Activated CD4-positive, alpha-beta T cell treated with anti-CD3 and anti-CD28 coated beads for 36 hours (primary cell): Measurements from ENCODE around the gene BHLHE23. TPM values are rescaled to one million over a fixed set of nuclear protein-coding genes. Genes with fewer than 3 reads are reported as not detected.

Experiments used
- ATAC-seq: fragments of 200-7000 bp; cut with Tn5 transposase; one replicate; pipeline ENCODE4 v1.10.0; 2021; ENCODE audit warnings: mild to moderate bottlenecking, moderate library complexity
- CTCF ChIA-PET: fragments of 350-600 bp; sonication (Branson Sonifier 250); formaldehyde crosslinking; loops from one replicate; lab custom pipeline; 2021; ENCODE audit warnings: antibody characterized with exemption; lab: Charles Lee
- POLR2A ChIA-PET: fragments of 350-600 bp; sonication (Branson Sonifier 250); formaldehyde crosslinking; loops from one replicate; lab custom pipeline; 2021; ENCODE audit warnings: antibody characterized with exemption, inconsistent platforms; lab: Charles Lee
- DNase-seq: peaks from one replicate; pipeline ENCODE4 v3.0.0-alpha.2; 2020
- H3K27ac Mint-ChIP-seq: one replicate; pipeline ENCODE4 v1.8.0; 2021; ENCODE audit warnings: mixed read lengths
- H3K27me3 Mint-ChIP-seq: one replicate; pipeline ENCODE4 v1.8.0; 2021; ENCODE audit warnings: mixed read lengths
- H3K36me3 Mint-ChIP-seq: one replicate; pipeline ENCODE4 v1.8.0; 2021; ENCODE audit warnings: low read depth, mixed read lengths
- H3K4me1 Mint-ChIP-seq: one replicate; pipeline ENCODE4 v1.8.0; 2021; ENCODE audit warnings: mixed read lengths
- H3K4me3 Mint-ChIP-seq: one replicate; pipeline ENCODE4 v1.8.0; 2021; ENCODE audit warnings: mild to moderate bottlenecking, moderate library complexity, mixed read lengths
- H3K9me3 Mint-ChIP-seq: one replicate; pipeline ENCODE4 v1.8.0; 2021; ENCODE audit warnings: low read depth, mixed read lengths
- intact Hi-C, 2 experiments: fragments of 100-400 bp; cut with DNase I in 1 of 2; cut with micrococcal nuclease in 1 of 2; formaldehyde crosslinking; loops; one replicate each; pipeline versions ENCODE4 v1.14.2 to v1.15.1; 2022 to 2024; cut with DNase I, micrococcal nuclease
- total RNA-seq, 2 experiments: library from RNA; stranded (reverse); gene quantifications; one replicate each; pipeline ENCODE4 v1.2.3, GENCODE V29; 2021

BHLHE23 gene
- total RNA-seq, 2 experiments from 2014 or later: not detected

DNA sequence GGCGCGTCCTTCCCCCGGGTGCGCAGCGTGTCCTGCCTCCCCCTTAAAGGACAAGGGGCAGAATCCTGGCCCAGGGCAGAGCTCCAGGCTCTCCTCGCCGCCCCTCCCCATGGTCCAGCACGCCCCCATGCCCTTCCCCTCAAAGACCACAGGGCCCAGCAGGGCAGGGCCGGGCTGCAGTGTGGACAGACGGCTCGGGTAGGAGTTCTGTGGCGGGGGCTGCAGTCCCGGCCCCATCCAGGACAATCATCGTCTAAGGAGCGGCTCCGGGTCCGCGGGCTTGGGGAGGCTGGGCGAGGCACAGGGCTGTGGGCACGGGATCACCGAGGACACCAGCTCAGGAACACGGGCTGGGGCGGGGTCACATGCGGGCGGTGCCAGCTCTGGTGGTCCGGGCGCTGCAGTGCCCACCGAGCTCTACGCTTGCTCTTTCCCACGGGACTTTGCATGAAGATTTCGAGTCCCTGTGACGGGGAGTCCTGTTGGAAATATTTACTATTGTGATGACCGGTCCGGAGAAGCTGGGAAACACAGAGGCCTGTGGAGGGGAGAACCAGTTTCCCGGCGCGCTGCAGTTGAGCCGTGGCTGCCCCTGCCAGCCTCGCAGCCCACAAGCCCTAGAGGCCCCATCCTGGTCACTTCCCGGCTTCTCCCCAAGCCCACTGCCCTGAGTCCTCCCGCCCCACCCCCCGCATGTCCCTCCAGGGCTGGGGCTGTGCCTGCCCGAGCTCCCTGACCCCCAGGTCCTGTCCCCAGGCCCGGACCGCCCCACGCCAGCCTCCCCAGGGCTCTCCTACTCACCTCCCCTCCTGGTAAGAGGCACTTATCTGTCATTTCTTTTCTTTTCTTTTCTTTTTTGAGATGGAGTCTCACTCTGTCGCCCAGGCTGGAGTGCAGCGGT is 33.7 kb downstream of the BHLHE23 start:
- Mint-ChIP-seq H3K27ac (no peak overlapping the region), H3K36me3 (no peaks in the 10 kb centered on the region), H3K4me3 (no peak overlapping the region), H3K4me1 (peaks cover 25% of the 10 kb centered on the region), H3K27me3 (peaks cover 37% of the 10 kb centered on the region), H3K9me3 (no peaks in the 10 kb centered on the region)
- ATAC-seq: no peak
- no peak for DNase-seq
- intact Hi-C loops: loop anchor here (1.0 to 2.0 kb wide), 4 partner anchors 36 to 206 kb away; no protein-coding TSS in a partner anchor
- ChIA-PET POLR2A (interaction anchor here (0.6 to 0.8 kb wide), 2 partner anchors 20 to 97 kb away, joined by 3 to 4 read pairs; no protein-coding TSS in a partner anchor), CTCF (interaction anchor here (0.6 to 1.6 kb wide), 17 partner anchors 8 to 379 kb away, joined by 3 to 13 read pairs (median 3); no protein-coding TSS in a partner anchor)

DNA sequence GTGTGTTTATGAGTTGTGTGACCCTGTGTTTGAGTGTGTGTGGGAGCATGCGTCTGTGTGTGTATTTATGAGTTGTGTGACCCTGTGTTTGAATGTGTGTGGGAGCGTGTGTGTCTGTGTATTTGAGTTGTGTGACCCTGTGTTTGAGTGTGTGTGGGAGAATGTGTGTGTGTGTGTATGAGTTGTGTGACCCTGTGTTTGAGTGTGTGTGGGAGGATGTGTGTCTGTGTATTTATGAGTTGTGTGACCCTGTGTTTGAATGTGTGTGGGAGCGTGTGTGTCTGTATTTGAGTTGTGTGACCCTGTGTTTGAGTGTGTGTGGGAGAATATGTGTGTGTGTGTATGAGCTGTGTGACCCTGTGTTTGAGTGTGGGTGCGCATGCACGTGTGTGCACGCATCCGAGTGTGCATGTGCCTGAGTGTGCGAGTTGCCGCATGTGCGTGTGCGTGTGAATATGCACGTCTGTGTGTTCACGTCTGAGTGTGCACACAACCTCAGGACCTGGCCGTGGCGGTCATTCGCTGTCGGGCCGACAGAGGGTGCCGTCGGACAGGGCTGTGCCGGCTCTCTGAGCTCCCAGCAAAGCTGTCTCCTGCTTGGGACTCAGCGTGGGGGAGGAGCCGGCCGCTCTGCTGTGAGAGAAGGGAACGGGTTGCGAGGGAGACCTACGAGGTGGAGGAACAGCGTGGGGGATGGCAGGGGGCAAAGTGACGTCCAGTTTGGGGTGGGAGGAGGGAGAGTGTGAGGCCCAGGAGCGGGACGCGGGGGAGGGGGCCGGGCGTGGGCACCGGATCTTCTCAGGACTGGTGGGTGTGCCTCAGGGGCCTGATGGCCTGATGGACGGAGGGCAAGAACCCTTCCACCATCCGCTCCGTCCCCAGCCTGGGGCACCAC is 34.6 kb downstream of the BHLHE23 start:
- Mint-ChIP-seq H3K36me3 (no peaks in the 10 kb centered on the region), H3K27me3 (peaks cover 37% of the 10 kb centered on the region), H3K4me1 (peaks cover 16% of the 10 kb centered on the region), H3K9me3 (no peaks in the 10 kb centered on the region), H3K4me3 (peak overlapping the region; percentile 4), H3K27ac (peak overlapping the region; percentile 11)
- ChIA-PET CTCF (interaction anchor here (0.6 to 1.6 kb wide), 17 partner anchors 8 to 379 kb away, joined by 3 to 13 read pairs (median 3); no protein-coding TSS in a partner anchor), POLR2A (interaction anchor here (0.6 to 0.8 kb wide), 2 partner anchors 19 to 97 kb away, joined by 3 to 4 read pairs; no protein-coding TSS in a partner anchor)
- ATAC-seq: peak; percentile 99
- peak; percentile 93 for DNase-seq
- intact Hi-C loops: loop anchor here (1.0 to 2.0 kb wide), 3 partner anchors 37 to 131 kb away; no protein-coding TSS in a partner anchor

GRCh38 chr20:62971211-62971949 is 35.4 kb downstream of the BHLHE23 start:
- Mint-ChIP-seq H3K27me3 (peaks cover 32% of the 10 kb centered on the region), H3K4me3 (no peak overlapping the region), H3K27ac (peak overlapping the region; percentile 11), H3K36me3 (no peaks in the 10 kb centered on the region), H3K9me3 (no peaks in the 10 kb centered on the region), H3K4me1 (peaks cover 12% of the 10 kb centered on the region)
- intact Hi-C loops: no loop called here
- CTCF ChIA-PET: interaction anchor here (0.7 to 1.8 kb wide), 5 partner anchors 8 to 40 kb away, joined by 3 to 13 read pairs (median 5); no protein-coding TSS in a partner anchor
- no peak for DNase-seq
- no peak for ATAC-seq
- POLR2A ChIA-PET: no interaction called here

- CTCF ChIA-PET: interaction anchor here (0.6 to 1.8 kb wide), 6 partner anchors 9 to 40 kb away, joined by 3 to 10 read pairs (median 3); no protein-coding TSS in a partner anchor
- H3K27ac Mint-ChIP-seq: no peak overlapping the region
- no peaks in the 10 kb centered on the region for H3K36me3 Mint-ChIP-seq
- no peaks in the 10 kb centered on the region for H3K9me3 Mint-ChIP-seq
- POLR2A ChIA-PET: no interaction called here
- peaks cover 12% of the 10 kb centered on the region for H3K4me1 Mint-ChIP-seq
- ATAC-seq: no peak
- no peak overlapping the region for H3K4me3 Mint-ChIP-seq
- DNase-seq: no peak
- intact Hi-C loops: no loop called here
- H3K27me3 Mint-ChIP-seq: peaks cover 28% of the 10 kb centered on the region
Measured at GRCh38 chr20:62970307-62971210, 36.2 kb downstream of the BHLHE23 start.

DNA sequence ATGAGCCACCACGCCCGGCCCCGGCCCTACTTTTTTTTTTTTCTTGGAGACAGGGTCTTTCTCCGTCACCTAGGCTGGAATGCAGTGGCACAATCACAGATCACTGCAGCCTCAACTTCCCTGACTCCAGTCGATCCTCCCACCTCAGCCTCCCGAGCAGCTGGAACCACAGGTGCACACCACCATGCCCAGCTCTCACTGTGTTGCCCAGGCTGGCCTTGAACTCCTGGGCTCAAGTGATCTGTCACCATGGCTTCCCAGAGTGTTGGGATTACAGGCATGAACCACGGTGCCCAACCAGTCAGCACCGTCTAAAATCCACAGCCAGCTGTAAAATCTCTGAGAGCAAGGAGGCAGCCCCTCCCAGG is 36.8 kb downstream of the BHLHE23 start:
- Mint-ChIP-seq H3K9me3 (no peaks in the 10 kb centered on the region), H3K36me3 (no peaks in the 10 kb centered on the region), H3K4me3 (no peak overlapping the region), H3K27me3 (peaks cover 27% of the 10 kb centered on the region), H3K27ac (no peak overlapping the region), H3K4me1 (peaks cover 12% of the 10 kb centered on the region)
- ChIA-PET POLR2A (no interaction called here), CTCF (interaction anchor here (1.4 to 1.8 kb wide), 3 partner anchors 10 to 39 kb away, joined by 3 to 10 read pairs (median 5); no protein-coding TSS in a partner anchor)
- intact Hi-C loops: no loop called here
- DNase-seq: no peak
- ATAC-seq: no peak

- POLR2A ChIA-PET: no interaction called here
- CTCF ChIA-PET: interaction anchor here (0.7 to 1.4 kb wide), 2 partner anchors 12 to 441 kb away, joined by 3 read pairs; no protein-coding TSS in a partner anchor
Measured at GRCh38 chr20:62969179-62969760, 37.5 kb downstream of the BHLHE23 start.

GRCh38 chr20:62968378-62969178 is 38.2 kb downstream of the BHLHE23 start:
- peaks cover 15% of the 10 kb centered on the region for H3K27me3 Mint-ChIP-seq
- no peak overlapping the region for H3K4me3 Mint-ChIP-seq
- H3K36me3 Mint-ChIP-seq: no peaks in the 10 kb centered on the region
- ATAC-seq (no peak), DNase-seq (no peak)
- no peaks in the 10 kb centered on the region for H3K9me3 Mint-ChIP-seq
- no peak overlapping the region for H3K27ac Mint-ChIP-seq
- intact Hi-C loops: no loop called here
- ChIA-PET POLR2A (no interaction called here), CTCF (interaction anchor here (0.6 to 1.4 kb wide), 3 partner anchors 14 to 442 kb away, joined by 3 read pairs; no protein-coding TSS in a partner anchor)
- H3K4me1 Mint-ChIP-seq: peaks cover 12% of the 10 kb centered on the region

More at GRCh38 chr20:62969179-62969760, 37.5 kb downstream of the BHLHE23 start:
- DNase-seq (no peak), ATAC-seq (no peak)
- Mint-ChIP-seq H3K4me3 (no peak overlapping the region), H3K27me3 (peaks cover 20% of the 10 kb centered on the region), H3K9me3 (no peaks in the 10 kb centered on the region), H3K27ac (no peak overlapping the region), H3K36me3 (no peaks in the 10 kb centered on the region), H3K4me1 (peaks cover 12% of the 10 kb centered on the region)
- intact Hi-C loops: no loop called here

DNA sequence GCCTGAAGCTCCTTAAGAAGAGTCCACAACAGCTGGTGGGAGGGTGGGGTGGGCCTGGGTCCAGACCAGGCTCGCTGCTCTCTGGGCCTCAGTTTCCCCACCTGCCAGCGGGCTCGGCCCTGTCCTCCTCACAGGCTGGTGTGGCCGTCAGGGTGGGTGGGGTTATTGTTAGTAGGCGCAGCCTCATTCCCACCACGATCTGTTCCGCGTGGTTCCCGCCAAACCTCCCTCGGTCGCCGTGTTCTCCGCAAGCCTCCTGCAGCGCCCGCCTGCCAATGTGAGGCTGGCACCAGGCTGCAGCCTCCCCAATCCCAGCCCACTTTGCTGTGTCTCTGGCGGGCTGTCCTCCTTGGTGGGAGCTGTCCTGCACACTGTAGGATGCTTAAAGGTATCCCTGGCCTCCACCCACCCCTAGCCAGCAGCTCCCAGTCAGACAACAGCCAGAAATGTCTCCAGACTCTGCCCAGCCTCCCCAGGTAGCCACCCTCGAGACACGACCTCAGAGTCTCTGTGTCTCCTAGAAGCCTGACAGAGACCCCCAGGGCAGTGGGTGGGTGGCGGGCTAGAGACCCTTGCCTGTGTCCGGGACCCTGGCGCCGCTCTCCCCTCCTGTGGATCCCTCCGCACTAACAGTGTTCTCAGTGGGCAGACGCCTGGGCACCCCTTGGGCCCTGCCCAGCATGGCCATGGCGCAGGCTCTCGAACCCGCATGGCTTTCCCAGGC is 39.0 kb downstream of the BHLHE23 start:
- Mint-ChIP-seq H3K27ac (no peak overlapping the region), H3K4me3 (no peak overlapping the region), H3K27me3 (peaks cover 13% of the 10 kb centered on the region), H3K9me3 (no peaks in the 10 kb centered on the region), H3K4me1 (peaks cover 12% of the 10 kb centered on the region), H3K36me3 (no peaks in the 10 kb centered on the region)
- ChIA-PET POLR2A (no interaction called here), CTCF (interaction anchor here (0.6 to 1.4 kb wide), 2 partner anchors 15 to 41 kb away, joined by 3 read pairs; no protein-coding TSS in a partner anchor)
- no peak for ATAC-seq
- intact Hi-C loops: no loop called here
- DNase-seq: no peak

- H3K4me1 Mint-ChIP-seq: peaks cover 8% of the 10 kb centered on the region
- DNase-seq (no peak), ATAC-seq (no peak)
- intact Hi-C loops: no loop called here
- no peaks in the 10 kb centered on the region for H3K36me3 Mint-ChIP-seq
- no peak overlapping the region for H3K4me3 Mint-ChIP-seq
- no peaks in the 10 kb centered on the region for H3K9me3 Mint-ChIP-seq
- H3K27ac Mint-ChIP-seq: no peak overlapping the region
- CTCF ChIA-PET: no interaction called here
- POLR2A ChIA-PET: no interaction called here
- H3K27me3 Mint-ChIP-seq: peaks cover 10% of the 10 kb centered on the region
Measured at GRCh38 chr20:62967149-62967501, 39.6 kb downstream of the BHLHE23 start.
